SJCRH30 (cell line): ENCODE measurements around the gene COLEC12. TPM values are rescaled to one million over a fixed set of nuclear protein-coding genes. Genes with fewer than 3 reads are reported as not detected.

Experiments
- DNase-seq, 2 experiments: peaks; one replicate each; pipeline ENCODE4 v3.0.0-alpha.2; 2015 to 2020
- H3K27ac ChIP-seq: fragments of 250-450 bp; sonication (Bioruptor Pico); 2 replicates; pipeline ENCODE4 v1.5.1; 2020; ENCODE audit warnings: mild to moderate bottlenecking, moderate library complexity
- H3K27me3 ChIP-seq: fragments of 250-450 bp; sonication (Bioruptor Pico); 2 replicates; pipeline ENCODE4 v1.5.1; 2020; ENCODE audit warnings: mild to moderate bottlenecking, moderate library complexity
- H3K36me3 ChIP-seq: fragments of 250-450 bp; sonication (Bioruptor Pico); 2 replicates; pipeline ENCODE4 v1.5.1; 2020; ENCODE audit warnings: mild to moderate bottlenecking, moderate library complexity
- H3K4me1 ChIP-seq: fragments of 250-450 bp; sonication (Bioruptor Pico); 2 replicates; pipeline ENCODE4 v1.5.1; 2020; ENCODE audit warnings: mild to moderate bottlenecking, moderate library complexity
- H3K4me3 ChIP-seq: fragments of 250-450 bp; sonication (Bioruptor Pico); 2 replicates; pipeline ENCODE4 v1.5.1; 2020; ENCODE audit warnings: mild to moderate bottlenecking, moderate library complexity
- H3K9me3 ChIP-seq: fragments of 250-450 bp; sonication (Bioruptor Pico); replicated peaks from 2 replicates; pipeline ENCODE4 v1.5.1; 2020; ENCODE audit warnings: mild to moderate bottlenecking, moderate library complexity
- total RNA-seq: library from RNA; depleted of rRNA; stranded (reverse); fragments of >200 nt; shearing (Covaris generic); gene quantifications from 2 replicates; pipeline ENCODE4 v1.2.3, GENCODE V29; 2014

COLEC12 gene
- total RNA-seq, 1 experiment from 2014 or later = not detected

DNA sequence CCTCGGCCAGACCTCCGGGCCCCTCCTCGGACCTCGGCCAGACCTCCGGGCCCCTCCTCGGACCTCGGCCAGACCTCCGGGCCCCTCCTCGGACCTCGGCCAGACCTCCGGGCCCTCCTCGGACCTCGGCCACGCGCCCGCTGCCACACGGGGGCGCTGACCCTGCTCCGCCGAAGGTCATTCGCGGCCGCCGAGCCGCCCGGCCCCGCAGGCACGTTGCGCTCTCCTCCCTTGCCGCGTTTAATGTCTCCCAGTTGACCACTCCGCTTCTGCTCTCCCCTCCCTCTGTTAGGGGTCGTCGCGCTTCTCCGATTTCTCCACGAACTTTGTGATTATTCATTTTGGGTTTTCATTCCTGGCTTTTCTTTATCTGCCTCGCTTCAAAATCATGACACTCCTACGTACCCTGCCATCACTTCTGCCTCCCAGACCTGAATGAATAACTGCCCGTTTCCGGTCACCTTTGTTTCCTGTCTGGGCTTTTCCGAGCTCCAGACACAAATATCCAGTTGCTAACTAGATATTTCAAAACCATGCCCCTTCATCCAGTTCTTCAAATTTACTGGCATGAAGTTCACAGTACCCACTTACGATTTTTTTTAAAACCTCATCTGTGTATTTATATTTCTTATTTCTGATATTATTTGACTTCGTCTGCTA, 14.8 kb upstream of the COLEC12 start:
- Histone ChIP-seq H3K27me3 (no peaks in the 10 kb centered on the region), H3K27ac (no peak overlapping the region), H3K4me1 (no peaks in the 10 kb centered on the region), H3K36me3 (no peaks in the 10 kb centered on the region), H3K9me3 (no peaks in the 10 kb centered on the region), H3K4me3 (no peak overlapping the region)
- DNase-seq = no peak

DNA sequence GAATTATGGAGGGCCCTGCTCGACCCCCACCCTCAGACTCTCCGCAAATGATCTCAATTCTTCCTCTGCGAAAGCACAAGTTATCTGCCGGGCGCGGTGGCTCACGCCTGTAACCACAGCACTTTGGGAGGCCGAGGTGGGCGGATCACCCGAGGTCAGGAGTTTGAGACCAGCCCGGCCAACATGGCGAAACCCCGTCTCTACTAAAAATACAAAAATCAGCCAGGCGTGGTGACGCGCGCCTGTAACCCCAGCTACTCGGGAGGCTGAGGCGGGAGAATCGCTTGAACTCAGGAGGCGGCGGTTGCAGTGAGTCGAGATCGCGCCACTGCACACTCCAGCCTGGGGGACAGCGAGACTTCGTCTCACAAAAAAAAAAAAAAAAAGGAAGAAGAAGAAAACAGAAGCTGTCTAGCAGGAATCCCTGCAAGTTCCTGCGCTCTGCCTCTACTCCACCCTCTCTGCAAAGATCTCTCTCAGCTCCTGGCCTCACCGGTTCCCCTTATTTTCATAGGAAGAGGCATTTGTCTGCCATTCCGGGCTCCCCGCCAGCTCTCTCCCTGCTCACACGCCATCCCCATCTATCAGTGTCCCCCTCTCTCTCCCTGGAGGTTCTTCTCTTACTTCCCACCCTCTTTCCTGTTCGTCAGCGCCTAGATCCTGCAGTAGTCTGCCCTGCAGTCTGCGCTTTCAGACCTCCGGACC, 13.5 kb upstream of the COLEC12 start:
- no peaks in the 10 kb centered on the region for H3K36me3 ChIP-seq
- no peaks in the 10 kb centered on the region for H3K27me3 ChIP-seq
- no peak for DNase-seq
- H3K4me1 ChIP-seq = no peaks in the 10 kb centered on the region
- H3K4me3 ChIP-seq = no peak overlapping the region
- H3K27ac ChIP-seq = no peak overlapping the region
- H3K9me3 ChIP-seq = no peaks in the 10 kb centered on the region

DNA sequence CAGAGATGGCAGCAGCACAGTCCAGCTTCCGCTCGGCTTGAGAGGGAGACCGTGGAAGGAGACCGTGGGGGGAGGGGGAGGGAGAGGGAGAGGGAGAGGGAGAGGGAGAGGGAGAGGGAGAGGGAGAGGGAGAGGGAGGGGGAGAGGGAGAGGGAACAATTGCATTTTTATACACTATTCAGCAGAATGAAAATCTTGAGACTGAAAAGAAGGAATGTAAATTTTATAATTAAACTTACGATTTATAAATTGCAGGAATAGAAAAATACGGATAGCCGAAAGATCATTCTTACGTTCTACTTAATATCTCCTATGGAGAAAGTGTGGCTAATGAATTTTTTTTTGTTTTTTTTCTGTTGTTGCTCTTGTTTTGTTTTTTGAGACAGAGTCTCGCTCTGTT, 12.5 kb upstream of the COLEC12 start:
- H3K27me3 ChIP-seq = no peaks in the 10 kb centered on the region
- H3K4me3 ChIP-seq = no peak overlapping the region
- no peak overlapping the region for H3K27ac ChIP-seq

DNA sequence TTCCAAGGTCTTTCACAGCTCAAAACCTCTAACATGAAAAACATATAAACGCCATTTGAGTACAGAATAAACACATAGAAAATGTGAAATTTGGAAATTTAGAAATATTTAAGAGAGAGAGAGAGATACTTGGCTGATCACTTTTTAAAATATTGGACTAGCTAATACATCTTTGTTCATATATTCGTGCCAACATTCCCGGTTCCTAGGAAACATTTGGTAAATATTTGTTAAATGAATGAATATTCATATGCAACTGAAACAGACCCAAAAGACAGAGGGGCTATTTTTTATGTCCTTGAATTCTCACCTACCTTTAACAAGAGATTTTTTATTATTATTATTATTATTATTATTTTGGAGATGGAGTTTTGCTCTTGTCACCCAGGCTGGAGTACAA, 8.3 kb upstream of the COLEC12 start:
- H3K36me3 ChIP-seq = no peaks in the 10 kb centered on the region
- no peak for DNase-seq
- H3K27ac ChIP-seq = no peak overlapping the region
- H3K4me1 ChIP-seq = no peaks in the 10 kb centered on the region
- no peak overlapping the region for H3K4me3 ChIP-seq
- H3K27me3 ChIP-seq = no peaks in the 10 kb centered on the region
- no peaks in the 10 kb centered on the region for H3K9me3 ChIP-seq

More for the DNA sequence above, 12.5 kb upstream of the COLEC12 start:
- no peaks in the 10 kb centered on the region for H3K4me1 ChIP-seq
- DNase-seq = no peak
- H3K36me3 ChIP-seq = no peaks in the 10 kb centered on the region
- H3K9me3 ChIP-seq = no peaks in the 10 kb centered on the region

DNA sequence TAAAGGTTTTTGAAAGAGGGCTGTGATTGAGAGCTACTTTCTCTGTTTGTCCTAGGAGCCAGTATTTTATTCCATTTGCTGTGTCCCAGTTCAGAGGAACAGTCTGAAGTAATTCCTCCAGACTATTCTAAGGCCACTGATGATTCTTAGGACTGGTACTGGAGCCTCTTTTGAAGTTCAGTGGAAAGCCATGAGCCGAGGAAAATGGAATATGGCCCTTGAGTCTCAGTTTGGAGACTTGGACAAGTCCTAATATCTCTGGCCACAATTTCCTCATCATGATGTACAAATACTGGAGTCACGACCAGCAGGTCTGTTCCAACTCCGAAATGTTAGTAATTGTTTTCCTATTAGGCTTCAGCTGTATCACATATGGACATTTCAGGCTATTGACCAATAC, 7.1 kb upstream of the COLEC12 start:
- no peak for DNase-seq
- Histone ChIP-seq H3K4me1 (no peaks in the 10 kb centered on the region), H3K27me3 (no peaks in the 10 kb centered on the region), H3K4me3 (no peak overlapping the region), H3K9me3 (no peaks in the 10 kb centered on the region), H3K27ac (no peak overlapping the region), H3K36me3 (no peaks in the 10 kb centered on the region)

DNA sequence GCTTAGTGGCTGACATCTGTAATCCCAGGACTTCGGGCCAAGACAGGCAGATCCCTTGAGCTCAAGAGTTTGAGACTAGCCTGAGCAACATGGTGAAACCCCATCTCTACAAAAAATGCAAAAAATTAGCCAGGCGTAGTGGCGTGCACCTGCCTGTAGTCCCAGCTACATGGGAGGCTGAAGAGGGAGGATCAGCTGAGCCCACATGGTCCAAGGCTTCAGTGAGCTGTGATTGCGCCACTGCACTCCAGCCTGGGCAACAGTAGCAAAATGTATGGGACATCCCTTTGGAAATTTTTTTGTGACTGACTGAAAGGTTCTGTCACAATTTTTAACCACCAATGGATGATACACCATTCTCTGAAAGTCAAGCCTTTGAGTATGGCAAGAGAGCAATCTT, 6.3 kb upstream of the COLEC12 start:
- Histone ChIP-seq H3K27me3 (no peaks in the 10 kb centered on the region), H3K9me3 (no peaks in the 10 kb centered on the region), H3K4me1 (no peaks in the 10 kb centered on the region), H3K4me3 (no peak overlapping the region), H3K27ac (no peak overlapping the region), H3K36me3 (no peaks in the 10 kb centered on the region)
- no peak for DNase-seq

DNA sequence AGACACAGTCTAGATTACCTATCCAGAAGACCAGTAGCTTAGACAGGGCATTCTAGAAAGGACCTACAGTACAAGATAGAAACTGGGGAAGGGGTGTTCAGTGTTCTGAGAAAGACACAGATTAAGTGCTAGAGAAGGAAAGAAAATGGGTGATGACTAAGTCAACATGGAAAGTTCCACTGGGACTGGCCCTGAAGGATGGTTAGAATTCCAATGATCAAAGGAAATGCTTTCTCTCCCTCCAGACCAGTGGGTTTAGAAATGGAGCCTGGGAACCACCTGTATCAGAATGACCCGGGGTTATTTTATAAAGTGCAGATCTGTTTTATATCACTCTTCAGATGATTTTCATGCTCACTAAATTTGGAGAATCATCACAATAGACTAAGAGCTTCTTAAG, 5.8 kb upstream of the COLEC12 start:
- no peak for DNase-seq
- H3K27me3 ChIP-seq = no peaks in the 10 kb centered on the region
- H3K4me3 ChIP-seq = no peak overlapping the region
- no peaks in the 10 kb centered on the region for H3K9me3 ChIP-seq
- H3K4me1 ChIP-seq = no peaks in the 10 kb centered on the region
- H3K27ac ChIP-seq = no peak overlapping the region
- no peaks in the 10 kb centered on the region for H3K36me3 ChIP-seq

DNA sequence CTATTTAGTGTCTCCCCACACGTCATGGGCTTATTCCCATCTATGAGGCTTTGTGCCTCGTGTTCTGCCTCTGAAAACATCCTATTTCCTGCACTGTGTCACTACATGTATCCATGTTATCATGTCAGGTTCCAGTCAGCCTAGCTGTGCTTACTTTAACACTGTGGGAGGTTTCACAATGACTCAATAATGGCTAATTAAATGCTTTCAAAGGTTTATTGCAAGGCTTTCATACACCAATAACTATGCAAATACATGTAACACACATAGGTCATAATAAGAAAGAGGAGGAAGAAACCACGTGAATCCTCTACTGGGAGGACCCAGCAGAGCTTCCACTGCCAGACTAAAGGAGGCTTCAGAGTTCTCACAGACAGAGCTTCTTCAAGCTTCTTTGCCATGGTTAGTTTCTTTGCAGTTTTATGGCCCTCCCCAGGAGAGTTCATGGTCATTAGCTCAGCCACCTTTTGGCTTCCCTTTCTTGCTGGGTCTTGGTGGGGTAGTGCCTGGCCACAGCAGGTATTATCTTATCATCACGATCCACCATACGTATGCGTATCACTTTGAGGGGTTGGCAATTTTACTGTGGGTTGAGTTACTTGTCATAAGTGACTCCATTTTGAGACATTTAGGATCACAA, 5.1 kb upstream of the COLEC12 start:
- no peak for DNase-seq
- Histone ChIP-seq H3K27ac (no peak overlapping the region), H3K4me1 (no peaks in the 10 kb centered on the region), H3K9me3 (no peaks in the 10 kb centered on the region), H3K27me3 (no peaks in the 10 kb centered on the region), H3K36me3 (no peaks in the 10 kb centered on the region), H3K4me3 (no peak overlapping the region)

DNA sequence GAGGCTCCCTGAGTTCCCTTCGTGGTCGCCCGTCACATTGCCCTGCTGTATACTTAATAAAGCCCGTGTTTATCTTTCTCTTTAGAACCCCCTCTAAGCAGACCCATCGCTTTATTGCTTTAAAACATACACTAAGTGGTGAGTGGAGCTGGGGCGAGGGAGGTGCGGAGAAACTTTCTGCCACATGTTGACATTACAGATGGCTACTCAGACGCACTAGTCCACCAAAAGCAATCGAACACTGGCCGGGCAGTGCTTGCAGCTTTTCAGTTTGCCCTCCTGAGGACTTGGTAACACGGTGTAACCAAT, 859 bp upstream of the COLEC12 start:
- Histone ChIP-seq H3K4me1 (no peaks in the 10 kb centered on the region), H3K9me3 (no peaks in the 10 kb centered on the region), H3K27ac (no peak overlapping the region), H3K4me3 (no peak overlapping the region), H3K27me3 (no peaks in the 10 kb centered on the region), H3K36me3 (no peaks in the 10 kb centered on the region)
- DNase-seq = no peak

DNA sequence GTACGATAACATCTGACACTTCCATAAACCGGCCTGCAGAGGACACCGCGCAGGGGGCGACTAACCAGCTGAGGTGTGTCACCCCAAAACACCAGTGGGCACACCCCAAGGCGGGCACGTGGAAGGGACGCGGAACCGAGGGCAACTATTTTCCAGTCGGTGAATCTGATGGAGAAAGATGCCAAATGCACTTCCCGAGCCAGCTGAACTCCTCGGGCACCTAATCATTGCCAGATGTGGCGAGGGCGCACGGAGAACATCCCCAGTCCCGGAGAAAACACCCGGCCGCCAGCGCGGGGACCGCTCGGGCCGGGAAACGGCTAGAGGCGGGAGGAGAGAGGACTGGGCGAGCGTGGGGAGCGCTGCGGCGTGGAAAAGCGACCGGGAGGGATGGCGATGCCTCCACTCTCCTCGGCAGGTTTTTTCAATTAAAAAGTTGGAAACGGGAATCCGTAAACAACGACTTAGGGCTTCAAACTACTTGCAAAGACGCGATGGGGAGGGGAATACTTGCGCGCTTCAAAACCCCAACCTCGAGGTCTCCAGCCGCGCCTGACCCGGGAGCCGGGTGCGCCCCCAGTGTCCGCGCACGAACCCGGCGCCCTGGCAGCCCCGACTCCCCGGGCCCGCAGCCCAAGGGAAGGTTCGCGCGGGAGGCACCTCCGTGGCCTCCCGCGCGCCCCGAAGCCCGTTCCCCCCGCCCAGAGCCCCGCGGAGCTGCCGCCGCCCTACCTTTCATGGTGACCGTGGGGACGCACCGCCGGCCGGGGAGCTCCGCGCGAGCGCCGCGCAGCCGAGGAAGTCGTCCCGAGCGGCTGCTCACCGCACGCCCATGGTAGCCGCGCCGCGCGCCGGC, 497 bp downstream of the COLEC12 start:
- DNase-seq = no peak
- no peak overlapping the region for H3K27ac ChIP-seq
- no peaks in the 10 kb centered on the region for H3K27me3 ChIP-seq
- H3K4me3 ChIP-seq = no peak overlapping the region
- H3K9me3 ChIP-seq = no peaks in the 10 kb centered on the region
- no peaks in the 10 kb centered on the region for H3K36me3 ChIP-seq
- H3K4me1 ChIP-seq = no peaks in the 10 kb centered on the region

DNA sequence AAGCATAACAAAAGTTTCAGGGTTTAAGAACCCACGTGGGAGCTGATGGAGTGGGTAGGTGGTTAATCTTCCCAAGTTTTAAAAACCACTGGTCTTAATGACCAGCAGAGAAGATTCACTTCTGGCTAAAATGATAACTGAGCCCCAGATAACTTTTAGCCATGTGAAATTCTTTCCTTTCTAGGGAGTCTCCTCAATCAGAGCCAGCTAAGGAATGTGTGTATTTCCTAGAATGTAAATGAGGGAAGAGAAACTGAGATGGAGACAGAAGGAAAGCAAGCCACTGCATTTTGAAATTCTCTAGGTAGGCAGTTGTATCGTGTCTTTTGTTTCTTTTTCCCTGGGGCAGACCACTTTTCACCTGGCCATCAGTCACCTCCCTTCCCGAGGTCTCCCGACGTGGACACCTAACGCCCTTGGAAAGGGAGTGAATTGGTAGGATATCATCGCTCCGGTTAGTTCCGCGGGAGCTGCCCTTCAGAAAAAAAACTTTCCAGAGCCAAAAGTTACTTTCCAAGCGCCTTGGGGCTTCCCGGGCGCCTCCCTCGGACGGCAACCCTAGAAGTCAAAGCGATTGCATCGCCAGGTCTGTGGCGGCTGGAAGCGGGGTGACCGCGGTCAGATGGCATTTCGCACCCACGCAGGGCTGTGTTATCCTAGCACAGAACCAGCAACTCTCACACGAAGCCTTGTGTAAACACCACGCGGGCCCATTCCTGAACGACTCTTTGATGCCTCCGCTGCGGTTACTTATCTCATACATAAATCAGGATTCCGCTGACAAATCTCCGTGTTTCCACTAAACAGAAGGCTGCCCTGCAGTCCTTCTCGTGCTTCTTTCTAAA, 1.3 kb downstream of the COLEC12 start:
- no peak for DNase-seq
- no peak overlapping the region for H3K4me3 ChIP-seq
- H3K36me3 ChIP-seq = no peaks in the 10 kb centered on the region
- no peaks in the 10 kb centered on the region for H3K27me3 ChIP-seq
- H3K9me3 ChIP-seq = no peaks in the 10 kb centered on the region
- no peaks in the 10 kb centered on the region for H3K4me1 ChIP-seq
- no peak overlapping the region for H3K27ac ChIP-seq

DNA sequence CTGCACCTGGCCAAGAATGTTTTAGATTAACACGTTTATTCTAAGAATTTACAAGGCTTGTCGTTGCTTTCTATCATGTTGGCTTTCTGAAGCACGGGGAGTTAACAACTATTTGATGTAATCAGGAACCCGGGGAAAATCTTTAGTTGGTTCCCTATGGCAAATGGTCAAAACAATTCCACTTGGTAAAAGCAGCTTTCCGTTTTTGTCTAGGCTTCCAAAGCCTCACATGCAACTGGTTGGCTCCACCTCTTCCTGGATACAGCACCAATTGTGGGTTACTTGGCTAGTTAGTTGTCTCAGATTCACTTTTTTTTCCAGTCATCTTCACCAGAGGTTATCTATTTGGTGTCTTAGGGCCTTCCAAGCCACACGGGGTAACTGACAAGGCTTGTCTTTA, 2.8 kb downstream of the COLEC12 start:
- no peak for DNase-seq
- Histone ChIP-seq H3K4me1 (no peaks in the 10 kb centered on the region), H3K36me3 (no peaks in the 10 kb centered on the region), H3K27ac (no peak overlapping the region), H3K9me3 (no peaks in the 10 kb centered on the region), H3K4me3 (no peak overlapping the region), H3K27me3 (no peaks in the 10 kb centered on the region)

DNA sequence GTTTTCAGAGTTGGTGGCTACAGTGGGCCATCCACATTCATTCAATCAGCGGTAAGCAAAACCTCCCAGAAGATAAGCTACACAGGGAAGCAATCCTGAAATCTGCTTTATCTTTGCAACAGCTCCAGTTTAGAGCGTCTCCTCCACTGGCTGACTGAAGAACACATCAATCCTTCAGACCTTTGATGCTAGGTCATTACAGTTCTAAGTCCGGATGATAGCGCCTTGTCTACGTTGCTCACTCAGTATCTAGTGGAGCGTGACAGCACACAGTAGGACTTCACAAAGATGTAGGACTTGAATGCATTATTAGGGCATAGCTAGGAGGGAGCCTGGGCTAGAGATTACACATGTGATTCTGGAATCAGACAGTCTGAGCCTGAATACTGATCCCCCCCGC, 5.0 kb downstream of the COLEC12 start:
- Histone ChIP-seq H3K4me1 (no peaks in the 10 kb centered on the region), H3K36me3 (no peaks in the 10 kb centered on the region), H3K27ac (no peak overlapping the region), H3K27me3 (no peaks in the 10 kb centered on the region), H3K4me3 (no peak overlapping the region), H3K9me3 (no peaks in the 10 kb centered on the region)
- no peak for DNase-seq

DNA sequence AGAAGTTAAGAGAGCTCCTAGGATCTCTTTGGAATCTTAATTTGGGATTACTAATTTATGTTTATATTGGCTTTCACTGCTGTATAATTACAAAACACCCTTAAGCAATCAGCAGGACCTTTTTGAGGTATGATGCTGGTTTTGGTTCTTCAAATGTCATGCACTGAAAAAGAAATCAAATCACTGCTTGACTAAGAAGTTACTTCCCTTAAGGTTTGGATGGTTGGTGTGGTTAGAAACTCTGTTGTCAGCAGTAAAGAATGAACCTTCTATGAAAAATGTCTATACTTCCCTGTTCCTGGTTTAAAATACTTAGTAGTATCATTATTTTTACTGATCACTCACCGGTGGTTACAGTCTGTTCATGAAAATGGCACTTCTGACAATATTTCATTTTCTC, 5.5 kb downstream of the COLEC12 start:
- H3K27ac ChIP-seq = no peak overlapping the region
- DNase-seq = no peak
- H3K4me1 ChIP-seq = no peaks in the 10 kb centered on the region

More for the DNA sequence above, 5.5 kb downstream of the COLEC12 start:
- H3K27me3 ChIP-seq = no peaks in the 10 kb centered on the region
- H3K4me3 ChIP-seq = no peak overlapping the region
- no peaks in the 10 kb centered on the region for H3K36me3 ChIP-seq
- no peaks in the 10 kb centered on the region for H3K9me3 ChIP-seq
